WERI-Rb-1 (cell line): ENCODE data around the gene RIPOR2.
"Not testable (repeated sequence)": the region's sequence is repeated elsewhere in the genome, so short reads cannot be mapped to it uniquely, and the experiment has no call there.

Experiments used
- DNase-seq: peaks from one replicate; pipeline ENCODE4 v3.0.0-alpha.2; 2020
- H3K27ac ChIP-seq: fragments of 250-450 bp; sonication (Bioruptor Pico); 2 replicates; pipeline ENCODE4 v1.5.1; 2020; ENCODE audit warnings: mild to moderate bottlenecking, moderate library complexity
- H3K27me3 ChIP-seq: fragments of 250-450 bp; sonication (Bioruptor Pico); 2 replicates; pipeline ENCODE4 v1.5.1; 2021; ENCODE audit warnings: mild to moderate bottlenecking, low read depth, moderate library complexity; ENCODE audit not compliant: insufficient read depth, severe bottlenecking
- H3K36me3 ChIP-seq: fragments of 250-450 bp; sonication (Bioruptor Pico); 2 replicates; pipeline ENCODE4 v1.5.1; 2020; ENCODE audit warnings: mild to moderate bottlenecking, moderate library complexity
- H3K4me3 ChIP-seq: 2 replicates; pipeline ENCODE4 v1.5.1; 2011; ENCODE audit warnings: low read depth, mild to moderate bottlenecking, control low read depth, low read length
- H3K9me3 ChIP-seq: fragments of 250-450 bp; sonication (Bioruptor Pico); 2 replicates; pipeline ENCODE4 v1.5.1; 2021; ENCODE audit warnings: mild to moderate bottlenecking, moderate library complexity; ENCODE audit not compliant: severe bottlenecking
- CTCF ChIP-seq: IDR thresholded peaks from 2 replicates; pipeline ENCODE4 v1.5.1; 2011; ENCODE audit warnings: low read depth, mild to moderate bottlenecking, control low read depth, inconsistent platforms, low read length

The RIPOR2 gene

DNA sequence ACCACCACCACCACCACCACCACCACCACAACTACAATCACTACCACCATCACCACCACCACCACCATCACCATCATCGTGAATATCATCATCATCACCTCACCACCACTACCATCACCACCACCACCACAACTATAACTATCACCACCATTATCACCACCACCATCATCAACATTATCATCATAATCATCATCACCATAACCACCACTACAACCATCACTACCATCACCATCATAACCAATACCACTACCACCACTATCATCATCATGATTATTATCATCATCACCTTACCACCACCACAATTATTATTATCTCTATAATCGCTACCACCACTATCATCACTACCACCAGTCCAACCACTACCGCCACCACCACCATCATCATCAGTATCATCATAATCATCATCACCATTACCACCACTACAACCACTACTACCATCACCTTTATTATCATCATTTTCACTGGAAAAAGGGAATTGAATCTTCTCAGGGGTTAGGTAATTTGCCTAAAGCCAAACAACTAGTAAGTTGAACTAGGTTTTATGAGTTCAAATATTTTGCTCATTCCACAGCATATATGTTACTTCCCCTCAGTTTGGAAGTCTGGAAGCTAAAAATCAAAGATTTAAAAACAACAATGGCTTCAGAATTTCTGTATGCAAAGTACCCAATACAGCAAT, 8.3 kb downstream of the RIPOR2 start:
- no peak overlapping the region for H3K27ac ChIP-seq
- TF ChIP-seq CTCF, result no peak
- H3K9me3 ChIP-seq, result no peaks in the 10 kb centered on the region
- no peaks in the 10 kb centered on the region for H3K36me3 ChIP-seq
- DNase-seq, result no peak
- H3K4me3 ChIP-seq, result no peak overlapping the region
- H3K27me3 ChIP-seq, result no peaks in the 10 kb centered on the region

DNA sequence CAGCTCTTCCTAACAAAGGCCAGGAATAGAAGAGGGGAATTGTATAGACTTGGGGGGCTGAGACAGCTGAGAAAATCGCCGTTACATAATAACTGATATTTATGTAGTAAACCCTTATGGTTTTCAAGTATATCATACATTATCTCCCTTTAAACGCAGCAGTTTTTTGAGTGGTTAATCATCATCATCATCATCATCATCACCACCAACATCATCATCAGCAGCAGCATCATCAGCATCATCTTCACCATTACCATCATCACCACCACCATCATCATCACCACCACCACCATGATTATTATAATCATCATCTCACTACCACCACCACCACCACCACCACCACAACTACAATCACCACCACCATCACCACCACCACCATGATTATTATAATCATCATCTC, 9.1 kb downstream of the RIPOR2 start:
- H3K27me3 ChIP-seq, H3K27ac ChIP-seq, H3K36me3 ChIP-seq, DNase-seq, H3K4me3 ChIP-seq, H3K9me3 ChIP-seq: not testable (repeated sequence)

DNA sequence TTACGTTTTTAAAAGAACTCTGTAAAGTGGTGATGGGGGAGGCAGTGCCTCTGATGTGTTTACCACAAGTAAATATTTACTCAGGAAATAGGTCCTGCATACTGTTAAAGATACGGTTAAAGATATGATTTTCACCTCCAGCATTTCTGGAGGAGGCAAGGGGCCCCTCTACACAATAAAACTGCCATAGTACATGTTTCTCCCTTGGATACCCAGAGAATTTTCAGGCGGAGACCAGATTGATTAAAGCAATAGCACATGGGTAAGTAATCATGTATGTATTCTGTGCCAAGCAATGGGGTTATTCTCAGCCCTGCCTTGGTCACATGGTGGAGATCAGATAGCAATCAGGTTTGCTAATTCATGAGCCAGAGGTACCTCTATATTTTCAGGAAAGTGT, 9.6 kb downstream of the RIPOR2 start:
- H3K9me3 ChIP-seq, result no peaks in the 10 kb centered on the region
- H3K27ac ChIP-seq, result no peak overlapping the region
- H3K4me3 ChIP-seq, result no peak overlapping the region
- no peak for TF ChIP-seq CTCF
- no peak for DNase-seq
- H3K36me3 ChIP-seq, result no peaks in the 10 kb centered on the region
- no peaks in the 10 kb centered on the region for H3K27me3 ChIP-seq

- no peaks in the 10 kb centered on the region for H3K36me3 ChIP-seq
- H3K9me3 ChIP-seq, result no peaks in the 10 kb centered on the region
- no peak overlapping the region for H3K4me3 ChIP-seq
- no peak for TF ChIP-seq CTCF
- H3K27ac ChIP-seq, result no peak overlapping the region
- H3K27me3 ChIP-seq, result no peaks in the 10 kb centered on the region
- no peak for DNase-seq
Observed at GRCh38 chr6:24925661-24926060, 10.1 kb downstream of the RIPOR2 start.

DNA sequence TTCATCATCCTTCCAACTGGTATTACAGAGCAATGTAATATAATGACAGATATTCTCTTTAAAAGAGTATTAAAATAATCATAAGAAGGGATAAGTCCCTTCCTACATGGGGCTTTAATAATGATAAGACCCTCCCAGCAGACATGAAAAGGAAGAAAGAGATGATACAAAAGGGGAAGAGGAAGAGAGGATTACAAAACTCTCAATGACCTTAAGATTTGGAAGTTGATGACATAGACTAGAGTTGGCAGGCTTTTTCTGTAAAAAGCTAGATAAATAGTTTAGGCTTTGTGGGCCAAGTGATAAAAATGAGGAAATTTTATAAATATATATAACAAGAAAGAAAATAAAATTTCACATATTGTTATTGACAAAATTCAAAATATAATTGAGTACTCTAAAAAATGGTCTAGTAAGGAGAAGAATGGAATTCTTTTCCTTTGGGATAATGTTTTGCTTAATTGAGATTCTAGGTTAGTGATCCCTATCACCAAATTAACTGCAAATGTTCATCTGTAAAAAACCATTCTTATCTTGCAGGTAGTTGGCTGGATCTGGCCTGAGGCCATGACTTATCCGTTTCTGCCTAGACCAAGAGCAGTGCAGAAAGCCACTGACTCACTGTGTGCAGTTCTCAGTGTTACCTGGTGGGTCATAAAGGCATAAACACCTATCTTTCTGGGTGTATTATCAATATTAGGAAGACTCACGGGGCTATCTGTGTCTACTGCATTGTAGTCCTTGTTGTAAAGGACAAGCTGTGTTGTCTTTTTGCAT, 11.0 kb downstream of the RIPOR2 start:
- no peak overlapping the region for H3K27ac ChIP-seq
- H3K4me3 ChIP-seq, result no peak overlapping the region
- no peak for DNase-seq
- no peaks in the 10 kb centered on the region for H3K36me3 ChIP-seq
- H3K9me3 ChIP-seq, result no peaks in the 10 kb centered on the region
- H3K27me3 ChIP-seq, result no peaks in the 10 kb centered on the region
- TF ChIP-seq CTCF, result no peak

- no peak for DNase-seq
- Histone ChIP-seq H3K9me3 (no peaks in the 10 kb centered on the region), H3K36me3 (no peaks in the 10 kb centered on the region), H3K27ac (no peak overlapping the region), H3K4me3 (no peak overlapping the region), H3K27me3 (no peaks in the 10 kb centered on the region)
- TF ChIP-seq CTCF, result no peak
Observed at GRCh38 chr6:24923885-24924401, 11.8 kb downstream of the RIPOR2 start.
